ENCODE data around the gene IRF9.

Gene IRF9

DNA sequence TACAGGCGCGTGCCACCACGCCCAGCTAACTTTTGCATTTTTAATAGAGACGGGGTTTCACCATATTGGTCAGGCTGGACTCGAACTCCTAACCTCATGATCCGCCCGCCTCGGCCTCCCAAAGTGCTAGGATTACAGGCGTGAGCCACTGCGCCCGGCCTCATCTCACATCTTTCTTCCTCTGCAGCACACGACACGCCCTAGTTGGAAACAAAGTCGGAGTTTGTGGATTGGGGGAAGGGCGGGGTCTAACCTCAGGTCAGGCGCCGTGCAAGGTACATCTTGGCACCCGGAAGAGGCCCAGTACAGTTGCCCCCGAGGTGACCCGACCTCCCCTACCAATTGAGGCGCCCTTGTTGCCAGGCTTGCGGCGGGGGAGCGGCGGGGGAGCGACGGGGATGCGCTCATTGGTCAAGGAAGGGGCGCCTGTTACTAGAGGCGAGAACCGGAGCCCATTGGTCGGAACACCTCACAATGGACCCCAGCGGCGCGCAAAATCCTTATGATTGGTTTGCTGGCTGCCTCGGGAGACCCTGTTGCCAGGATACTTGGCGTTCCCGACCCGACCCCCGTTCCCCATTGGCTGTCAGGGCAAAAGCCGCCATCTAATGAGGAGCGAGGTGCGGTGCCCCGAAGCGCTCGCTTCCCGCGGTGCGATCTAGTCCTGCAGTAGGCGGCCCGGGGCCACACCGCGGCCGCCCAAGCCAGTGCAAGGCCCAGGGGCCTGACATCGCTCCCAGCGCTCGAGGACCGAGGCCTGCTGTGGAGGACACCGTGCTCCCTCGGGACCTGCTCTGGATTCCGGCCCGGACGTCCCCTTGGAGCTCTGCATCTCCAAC is 10.6 kb downstream of the IRF9 start, which contains the start of gene REC8:
REC8 (plus strand) TSS at position 659 of the 839 bp plus-strand sequence. CDS start 473 bp downstream, outside the sequence.
- Mint-ChIP-seq H3K27ac (peak within 1 kb of the TSS; percentile 22), H3K4me1 (peaks cover 24% of the 10 kb centered on the region), H3K4me3 (peak within 1 kb of the TSS; percentile 77), H3K27me3 (no peaks in the 10 kb centered on the region), H3K36me3 (ENCODE audit: low read depth) (peaks cover 21% of the 10 kb centered on the region), H3K9me3 (no peaks in the 10 kb centered on the region)
- peak; percentile 83 for ATAC-seq
- DNase-seq = peak; percentile 78

DNA sequence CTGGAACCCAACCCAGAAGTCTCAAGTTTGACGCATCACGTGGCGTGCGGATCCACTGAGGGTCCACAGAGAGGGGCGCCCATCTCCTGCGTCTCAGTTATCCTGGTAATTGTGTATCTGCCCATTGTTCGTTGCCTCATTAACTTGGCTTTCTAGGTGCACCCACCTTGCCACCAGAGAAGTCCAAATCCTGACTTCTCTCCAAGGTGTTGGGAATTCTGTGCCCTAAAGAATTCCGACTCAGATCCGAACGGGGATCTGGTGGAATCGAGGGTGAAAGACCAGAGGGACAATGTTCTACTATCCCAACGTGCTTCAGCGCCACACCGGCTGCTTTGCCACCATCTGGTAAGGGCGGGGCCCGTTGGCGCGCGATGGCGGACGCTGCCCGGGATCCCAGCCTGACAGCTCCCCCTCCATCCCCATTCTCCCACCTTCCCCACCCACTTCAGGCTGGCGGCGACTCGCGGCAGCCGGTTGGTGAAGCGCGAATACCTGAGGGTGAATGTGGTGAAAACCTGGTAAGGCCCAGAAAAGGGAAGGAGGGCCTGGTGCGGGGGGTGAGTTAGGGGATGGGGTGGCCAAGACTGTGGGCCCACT is 11.3 kb downstream of the IRF9 start:
- Mint-ChIP-seq H3K36me3 (ENCODE audit: low read depth) (peaks cover 18% of the 10 kb centered on the region), H3K27ac (peak overlapping the region; percentile 14), H3K9me3 (no peaks in the 10 kb centered on the region), H3K27me3 (no peaks in the 10 kb centered on the region), H3K4me3 (peak overlapping the region; percentile 75), H3K4me1 (peaks cover 22% of the 10 kb centered on the region)
- DNase-seq = no peak
- ATAC-seq = no peak

DNA sequence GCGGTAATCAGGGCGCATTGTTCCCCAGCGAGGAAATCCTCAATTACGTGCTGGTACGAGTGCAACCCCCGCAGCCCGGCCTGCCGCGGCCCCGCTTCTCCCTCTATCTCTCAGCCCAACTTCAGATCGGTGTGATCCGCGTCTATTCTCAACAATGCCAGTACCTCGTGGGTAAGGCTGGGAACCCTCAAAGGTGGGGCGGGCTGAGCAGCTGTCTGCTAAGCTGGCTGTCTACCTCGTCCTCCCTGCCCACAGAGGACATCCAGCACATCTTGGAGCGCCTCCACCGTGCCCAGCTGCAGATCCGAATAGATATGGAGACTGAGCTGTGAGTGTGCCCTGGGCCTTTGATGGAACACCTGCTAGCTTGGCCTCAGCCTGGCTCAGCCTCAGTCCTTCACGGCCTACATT is 11.8 kb downstream of the IRF9 start:
- H3K9me3 Mint-ChIP-seq = no peaks in the 10 kb centered on the region
- peaks cover 21% of the 10 kb centered on the region for H3K4me1 Mint-ChIP-seq
- ATAC-seq = no peak
- no peaks in the 10 kb centered on the region for H3K27me3 Mint-ChIP-seq
- no peak for DNase-seq
- H3K4me3 Mint-ChIP-seq = peak overlapping the region; percentile 75
- peaks cover 16% of the 10 kb centered on the region for H3K36me3 Mint-ChIP-seq (ENCODE audit: low read depth)
- no peak overlapping the region for H3K27ac Mint-ChIP-seq

DNA sequence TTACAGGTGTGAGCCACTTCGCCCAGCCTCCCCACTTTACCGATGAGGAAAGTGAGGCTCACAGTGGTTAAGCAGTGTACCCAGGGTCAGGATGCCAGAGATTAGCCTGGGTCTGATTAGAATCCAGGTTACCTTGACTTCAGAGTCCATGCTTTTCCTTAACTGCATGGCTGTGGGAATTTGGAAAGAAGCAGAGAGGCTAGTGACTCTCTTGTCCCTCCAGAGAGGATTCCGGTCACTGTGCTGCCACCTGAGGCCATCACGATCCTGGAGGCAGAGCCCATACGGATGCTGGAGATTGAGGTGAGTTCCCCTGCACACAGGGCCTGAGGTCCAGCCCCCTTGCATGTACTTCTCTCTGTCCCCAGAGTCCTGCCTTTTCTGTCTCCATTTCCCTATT is 15.5 kb downstream of the IRF9 start:
- ATAC-seq (no peak), DNase-seq (no peak)
- Mint-ChIP-seq H3K4me3 (no peak overlapping the region), H3K9me3 (no peaks in the 10 kb centered on the region), H3K36me3 (ENCODE audit: low read depth) (peaks cover 14% of the 10 kb centered on the region), H3K27me3 (no peaks in the 10 kb centered on the region), H3K4me1 (peaks cover 9% of the 10 kb centered on the region), H3K27ac (no peak overlapping the region)

DNA sequence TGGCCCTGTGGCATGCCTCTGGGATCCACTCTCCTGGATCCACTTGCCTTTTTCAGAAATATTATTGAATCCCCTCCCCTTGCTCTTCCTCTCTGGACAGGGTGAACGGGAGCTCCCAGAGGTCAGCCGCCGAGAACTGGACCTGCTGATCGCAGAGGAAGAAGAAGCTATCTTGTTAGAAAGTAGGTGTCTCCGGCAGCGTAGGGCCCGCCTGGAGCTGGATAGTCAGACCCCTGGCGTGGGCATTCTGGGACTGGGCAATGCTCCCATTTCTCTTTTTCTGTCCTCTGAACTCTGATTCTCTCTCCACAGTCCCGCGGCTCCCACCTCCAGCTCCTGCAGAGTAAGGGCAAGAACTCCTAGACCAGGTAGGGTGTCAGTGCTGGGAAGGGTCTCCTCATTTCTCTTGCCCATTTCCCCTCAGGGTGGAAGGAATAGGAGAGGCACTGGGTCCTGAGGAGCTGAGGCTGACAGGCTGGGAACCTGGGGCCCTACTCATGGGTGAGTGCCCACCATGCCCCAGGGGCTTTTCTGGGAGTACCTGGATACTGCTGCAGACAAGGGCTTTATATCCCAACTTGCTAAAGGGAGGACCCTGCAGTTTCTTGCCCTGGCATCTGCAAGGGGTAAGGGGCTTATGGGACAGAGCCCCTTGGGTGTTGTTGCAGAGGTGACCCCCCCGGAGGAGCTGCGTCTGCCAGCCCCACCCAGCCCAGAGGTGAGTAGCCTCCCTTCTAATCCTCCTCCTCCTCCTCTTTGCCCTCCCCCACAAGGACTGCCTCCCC is 16.2 kb downstream of the IRF9 start:
- no peak for ATAC-seq
- Mint-ChIP-seq H3K27me3 (no peaks in the 10 kb centered on the region), H3K9me3 (no peaks in the 10 kb centered on the region), H3K36me3 (ENCODE audit: low read depth) (peaks cover 19% of the 10 kb centered on the region), H3K4me1 (peaks cover 6% of the 10 kb centered on the region), H3K27ac (no peak overlapping the region), H3K4me3 (no peak overlapping the region)
- no peak for DNase-seq

DNA sequence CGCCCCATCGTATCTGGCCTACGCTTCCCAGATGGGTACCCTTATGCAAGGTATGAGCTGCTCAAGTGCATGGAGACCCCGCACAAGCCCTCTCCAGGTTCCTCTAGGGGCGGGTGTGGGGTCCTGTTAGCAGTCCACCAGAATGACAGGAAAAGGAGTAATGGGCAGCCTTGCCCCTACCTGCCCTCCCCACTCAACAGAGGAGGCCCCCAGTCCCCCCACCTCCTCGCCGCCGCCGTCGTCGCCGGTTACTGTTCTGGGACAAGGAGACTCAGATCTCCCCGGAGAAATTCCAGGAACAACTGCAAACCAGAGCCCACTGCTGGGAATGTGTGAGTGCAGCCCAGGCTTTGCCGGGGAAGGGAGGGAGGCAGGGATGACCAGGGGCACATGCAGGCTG is 16.8 kb downstream of the IRF9 start:
- ATAC-seq (no peak), DNase-seq (no peak)
- H3K4me1 Mint-ChIP-seq = peaks cover 3% of the 10 kb centered on the region
- no peak overlapping the region for H3K27ac Mint-ChIP-seq
- no peaks in the 10 kb centered on the region for H3K9me3 Mint-ChIP-seq
- no peaks in the 10 kb centered on the region for H3K27me3 Mint-ChIP-seq
- H3K4me3 Mint-ChIP-seq = no peak overlapping the region
- H3K36me3 Mint-ChIP-seq (ENCODE audit: low read depth) = peaks cover 23% of the 10 kb centered on the region

DNA sequence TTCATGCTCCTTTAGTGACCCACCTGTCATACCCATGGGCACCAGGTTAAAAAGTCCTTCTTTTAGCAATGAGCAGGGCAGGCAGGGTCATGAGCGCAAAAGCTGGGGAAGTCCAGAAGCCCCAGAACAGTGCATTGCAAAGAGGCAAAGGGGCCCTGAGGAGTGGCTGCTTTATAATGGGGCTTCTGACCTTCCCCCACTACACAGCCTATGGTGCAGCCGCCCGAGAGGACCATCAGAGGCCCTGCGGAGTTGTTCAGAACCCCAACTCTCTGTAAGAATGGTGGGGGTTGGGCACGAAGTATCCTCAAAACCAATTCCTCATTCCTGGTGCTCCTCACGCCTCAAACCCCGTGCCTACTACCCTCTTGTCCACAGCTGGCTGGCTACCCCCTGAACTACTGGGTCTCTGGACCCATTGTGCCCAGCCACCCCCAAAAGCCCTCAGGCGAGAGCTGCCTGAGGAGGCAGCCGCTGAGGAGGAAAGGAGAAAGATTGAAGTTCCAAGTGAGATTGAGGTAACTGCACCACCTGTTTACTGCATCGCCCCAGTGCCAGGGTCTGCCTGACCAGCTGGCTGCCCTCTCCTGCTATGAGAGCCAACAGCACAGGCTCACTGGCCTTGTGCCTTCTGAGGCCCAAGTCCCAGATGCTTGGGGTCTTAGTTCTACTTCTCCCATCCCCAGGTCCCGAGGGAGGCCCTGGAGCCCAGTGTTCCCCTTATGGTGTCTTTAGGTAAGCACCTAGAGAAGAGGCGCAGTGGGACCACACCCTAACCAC is 17.5 kb downstream of the IRF9 start:
- no peaks in the 10 kb centered on the region for H3K4me1 Mint-ChIP-seq
- H3K9me3 Mint-ChIP-seq = no peaks in the 10 kb centered on the region
- no peak overlapping the region for H3K4me3 Mint-ChIP-seq
- ATAC-seq (no peak), DNase-seq (no peak)
- H3K27ac Mint-ChIP-seq = peak overlapping the region; percentile 22
- H3K27me3 Mint-ChIP-seq = no peaks in the 10 kb centered on the region
- H3K36me3 Mint-ChIP-seq (ENCODE audit: low read depth) = peaks cover 26% of the 10 kb centered on the region

DNA sequence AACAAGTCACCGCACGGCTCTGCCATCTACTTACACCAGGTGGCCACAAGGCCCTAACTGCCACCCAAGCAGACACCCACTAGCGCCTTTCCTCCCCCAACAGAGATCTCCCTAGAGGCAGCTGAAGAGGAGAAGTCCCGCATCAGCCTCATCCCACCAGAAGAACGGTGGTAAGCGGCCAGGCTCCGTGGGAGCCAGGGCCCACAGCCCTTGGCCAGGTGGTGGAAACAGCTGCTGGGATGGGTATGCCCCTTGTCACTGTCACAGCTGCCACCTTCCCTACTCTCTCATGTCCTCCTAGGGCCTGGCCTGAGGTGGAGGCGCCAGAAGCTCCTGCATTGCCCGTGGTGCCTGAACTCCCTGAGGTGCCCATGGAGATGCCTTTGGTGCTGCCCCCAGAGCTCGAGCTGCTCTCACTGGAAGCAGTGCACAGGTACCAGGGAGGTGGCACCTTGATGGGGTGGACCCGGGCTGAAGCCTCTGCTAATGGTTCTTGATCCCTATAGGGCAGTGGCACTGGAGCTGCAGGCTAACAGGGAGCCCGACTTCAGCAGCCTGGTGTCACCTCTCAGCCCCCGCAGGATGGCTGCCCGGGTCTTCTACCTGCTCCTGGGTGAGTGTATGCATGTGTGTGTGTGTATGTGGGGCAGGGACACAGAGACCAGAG is 18.4 kb downstream of the IRF9 start:
- Mint-ChIP-seq H3K9me3 (no peaks in the 10 kb centered on the region), H3K4me3 (no peak overlapping the region), H3K27me3 (no peaks in the 10 kb centered on the region), H3K4me1 (no peaks in the 10 kb centered on the region), H3K27ac (peak overlapping the region; percentile 47), H3K36me3 (ENCODE audit: low read depth) (peaks cover 27% of the 10 kb centered on the region)
- no peak for DNase-seq
- ATAC-seq = no peak

DNA sequence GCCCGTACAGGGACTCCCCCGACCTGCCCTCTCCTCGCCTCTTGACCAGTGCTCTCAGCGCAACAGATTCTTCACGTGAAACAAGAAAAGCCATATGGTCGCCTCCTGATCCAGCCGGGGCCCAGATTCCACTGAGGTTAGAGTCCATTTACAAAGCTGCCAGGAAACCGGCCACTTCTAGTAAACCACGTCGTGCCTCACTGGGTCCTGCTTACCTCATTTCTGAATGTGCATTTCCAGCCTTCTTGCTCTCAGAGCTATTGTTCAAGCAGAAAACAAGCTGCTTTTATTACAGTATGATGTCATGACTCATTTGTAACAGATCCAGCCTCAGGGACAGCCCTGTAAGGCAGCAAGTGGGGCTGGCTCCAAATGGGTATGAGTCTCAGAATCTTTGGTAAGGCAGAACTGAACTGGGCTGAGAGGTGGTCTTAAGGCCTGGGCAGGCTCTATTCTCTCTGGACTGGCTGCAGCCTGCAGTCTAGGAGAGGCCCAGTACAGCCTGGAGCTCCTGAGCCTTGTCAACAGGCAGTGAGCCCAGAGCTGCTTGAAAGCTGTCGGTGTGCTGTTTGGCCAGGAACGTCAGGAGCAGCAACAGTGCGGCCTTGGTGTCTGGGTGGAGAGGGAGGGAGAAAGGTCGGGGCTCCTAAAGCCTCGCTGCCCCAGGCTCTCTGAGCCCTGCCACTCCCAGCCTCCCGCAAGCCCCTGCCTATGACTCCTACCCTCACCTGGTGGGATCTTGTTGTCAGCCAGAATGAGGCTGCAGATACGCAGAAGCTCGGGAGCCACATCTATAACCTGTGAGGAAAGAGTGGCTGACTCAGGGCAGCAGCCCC is 19.1 kb downstream of the IRF9 start:
- no peak for DNase-seq
- Mint-ChIP-seq H3K36me3 (ENCODE audit: low read depth) (peaks cover 29% of the 10 kb centered on the region), H3K27ac (peak overlapping the region; percentile 47), H3K4me3 (no peak overlapping the region), H3K9me3 (no peaks in the 10 kb centered on the region), H3K27me3 (no peaks in the 10 kb centered on the region), H3K4me1 (no peaks in the 10 kb centered on the region)
- ATAC-seq = no peak

DNA sequence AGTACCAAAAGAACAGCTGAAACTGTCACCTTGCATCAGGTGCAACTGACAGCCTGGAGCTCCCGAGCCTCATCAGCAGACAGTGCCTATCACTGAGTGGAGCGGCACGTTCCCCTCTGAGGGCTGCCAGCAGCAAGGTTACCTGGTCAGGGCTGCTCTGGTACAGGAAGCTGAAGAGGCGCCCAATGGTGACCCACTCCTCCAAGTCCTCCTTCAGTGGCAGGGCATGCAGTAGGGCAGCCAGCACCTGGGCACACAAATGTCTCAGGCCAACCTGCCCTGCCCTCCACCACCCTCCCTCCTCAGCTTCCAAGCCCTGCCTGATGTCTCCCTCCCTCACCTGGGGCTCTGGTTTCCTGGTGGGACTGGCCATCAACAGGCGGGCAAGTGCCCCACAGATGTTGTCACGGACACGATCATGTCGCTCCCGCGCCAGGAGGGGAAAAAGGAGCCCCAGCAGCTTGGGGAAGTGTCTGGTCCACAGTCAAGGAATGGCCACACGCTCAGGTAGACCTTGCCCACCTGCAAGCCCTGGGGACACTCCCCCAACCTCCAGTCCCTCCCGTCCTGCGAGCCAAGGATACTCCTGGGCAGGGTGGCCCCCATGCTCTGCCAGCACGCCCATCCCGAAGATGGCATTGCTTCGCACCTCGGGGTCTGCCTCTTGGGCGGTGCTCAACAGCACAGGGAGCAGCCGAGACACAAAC is 20.5 kb downstream of the IRF9 start:
- DNase-seq (no peak), ATAC-seq (no peak)
- no peaks in the 10 kb centered on the region for H3K9me3 Mint-ChIP-seq
- no peaks in the 10 kb centered on the region for H3K4me1 Mint-ChIP-seq
- H3K27ac Mint-ChIP-seq = no peak overlapping the region
- H3K4me3 Mint-ChIP-seq = no peak overlapping the region
- H3K27me3 Mint-ChIP-seq = no peaks in the 10 kb centered on the region
- H3K36me3 Mint-ChIP-seq (ENCODE audit: low read depth) = peaks cover 39% of the 10 kb centered on the region

DNA sequence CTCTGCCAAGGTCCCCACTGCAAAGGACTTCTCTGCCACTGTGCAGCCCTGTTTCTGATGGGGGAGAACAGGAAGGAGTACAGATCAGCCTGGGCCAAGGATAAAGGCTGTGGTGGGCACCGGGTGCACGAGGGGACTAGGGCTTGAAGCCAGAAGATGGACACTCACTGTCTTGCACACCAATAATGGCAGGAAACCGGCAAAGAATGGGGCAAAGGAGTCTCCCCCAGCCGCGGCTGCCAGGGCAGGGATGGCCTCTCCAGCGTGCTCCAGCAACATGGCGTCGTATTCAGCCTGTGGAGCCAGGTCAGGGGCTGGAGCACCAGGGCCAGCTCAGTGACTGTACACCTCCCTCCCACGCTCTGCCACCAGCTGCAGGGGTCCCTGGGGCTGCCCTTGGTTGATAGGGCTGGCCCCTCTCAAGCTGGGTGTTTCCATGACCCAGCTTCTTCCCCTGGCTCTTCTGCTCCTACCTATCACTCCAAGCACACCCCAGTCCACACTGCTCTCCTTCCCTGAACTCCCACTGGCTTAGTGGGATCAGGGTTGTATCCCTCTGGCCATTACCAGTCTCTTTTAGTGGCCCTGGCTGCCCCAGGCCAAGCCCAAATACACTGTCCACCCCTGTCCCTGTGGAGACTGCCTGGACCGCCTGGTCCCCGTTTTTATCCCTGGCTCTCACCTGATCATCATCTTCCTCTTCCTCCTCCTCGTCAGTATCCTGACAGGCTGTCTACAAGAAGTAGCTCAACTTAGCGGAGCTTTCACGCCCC is 21.2 kb downstream of the IRF9 start:
- H3K9me3 Mint-ChIP-seq = no peaks in the 10 kb centered on the region
- no peaks in the 10 kb centered on the region for H3K27me3 Mint-ChIP-seq
- DNase-seq (no peak), ATAC-seq (no peak)
- peaks cover 5% of the 10 kb centered on the region for H3K4me1 Mint-ChIP-seq
- H3K27ac Mint-ChIP-seq = no peak overlapping the region
- H3K36me3 Mint-ChIP-seq (ENCODE audit: low read depth) = peaks cover 45% of the 10 kb centered on the region
- H3K4me3 Mint-ChIP-seq = no peak overlapping the region

DNA sequence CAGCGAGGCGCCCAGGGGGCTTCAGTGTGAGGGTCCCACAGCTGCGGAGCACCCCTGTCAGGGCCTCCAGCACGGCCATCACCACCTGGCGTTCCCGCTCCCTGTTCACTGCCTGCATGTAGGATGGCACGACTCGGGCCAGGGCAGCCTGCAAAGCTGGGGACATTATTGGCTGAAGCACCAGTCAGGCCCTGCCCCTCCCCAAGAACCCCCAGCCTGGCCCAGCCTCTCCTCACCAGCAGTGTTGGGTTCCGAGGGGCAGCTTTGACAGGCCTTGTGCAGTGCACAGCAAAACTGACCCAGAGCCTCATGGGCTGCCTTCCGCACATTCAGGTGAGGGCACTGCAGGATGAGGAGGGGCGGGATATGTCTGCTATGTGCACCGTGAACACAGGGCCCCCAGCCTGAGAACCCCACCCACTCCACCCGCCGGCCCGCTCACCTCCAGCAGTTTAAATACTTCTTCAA is 22.0 kb downstream of the IRF9 start:
- H3K36me3 Mint-ChIP-seq (ENCODE audit: low read depth) = peaks cover 43% of the 10 kb centered on the region
- H3K9me3 Mint-ChIP-seq = no peaks in the 10 kb centered on the region
- no peaks in the 10 kb centered on the region for H3K27me3 Mint-ChIP-seq
- no peak overlapping the region for H3K27ac Mint-ChIP-seq
- no peak overlapping the region for H3K4me3 Mint-ChIP-seq
- H3K4me1 Mint-ChIP-seq = peaks cover 11% of the 10 kb centered on the region
- ATAC-seq (no peak), DNase-seq (no peak)

Measured in activated naive CD8-positive, alpha-beta T cell treated with anti-CD3 and anti-CD28 coated beads, Interleukin-2, amount 50 U/mL, for 24 hours (primary cell).